Neural progenitor cell (in vitro differentiated cells): ENCODE results near the gene HCAR3. TPM values are rescaled to one million over a fixed set of nuclear protein-coding genes. Genes with fewer than 3 reads are reported as not detected.

Source experiments
- DNase-seq: peaks from one replicate; pipeline ENCODE4 v3.0.0-alpha.2; 2016; ENCODE audit warnings: low spot score
- H2AFZ ChIP-seq: fragments of 200-600 bp; sonication (generic); replicated peaks from 2 replicates; pipeline ENCODE4 v1.6.1; 2016; ENCODE audit warnings: antibody characterized with exemption
- H3F3A ChIP-seq: fragments of 200-600 bp; sonication (generic); 2 replicates; pipeline ENCODE4 v1.6.1; 2016; ENCODE audit warnings: antibody characterized with exemption, low read depth
- H3K27ac ChIP-seq: fragments of 200-600 bp; sonication (generic); 2 replicates; pipeline ENCODE4 v1.5.1; 2016; ENCODE audit warnings: mild to moderate bottlenecking
- H3K27me3 ChIP-seq: fragments of 200-600 bp; sonication (generic); 2 replicates; pipeline ENCODE4 v1.6.1; 2016; ENCODE audit warnings: mild to moderate bottlenecking, moderate library complexity
- H3K36me3 ChIP-seq: fragments of 200-600 bp; sonication (generic); 2 replicates; pipeline ENCODE4 v1.5.1; 2016
- H3K4me1 ChIP-seq: fragments of 200-600 bp; sonication (generic); 2 replicates; pipeline ENCODE4 v1.6.1; 2016; ENCODE audit warnings: mixed run types
- H3K4me2 ChIP-seq: fragments of 200-600 bp; sonication (generic); 2 replicates; pipeline ENCODE4 v1.6.1; 2016
- H3K4me3 ChIP-seq: fragments of 200-600 bp; sonication (generic); 2 replicates; pipeline ENCODE4 v1.5.1; 2016
- H3K79me2 ChIP-seq: fragments of 200-600 bp; sonication (generic); 2 replicates; pipeline ENCODE4 v1.6.1; 2016; ENCODE audit warnings: low read depth
- H3K9ac ChIP-seq: fragments of 200-600 bp; sonication (generic); 2 replicates; pipeline ENCODE4 v1.6.1; 2016
- H3K9me3 ChIP-seq: fragments of 200-600 bp; sonication (generic); 2 replicates; pipeline ENCODE4 v1.5.1; 2016; ENCODE audit warnings: low read depth
- H4K20me1 ChIP-seq: fragments of 200-600 bp; sonication (generic); 2 replicates; pipeline ENCODE4 v1.6.1; 2016; ENCODE audit warnings: low read depth
- H3K27ac Mint-ChIP-seq: 3 replicates; pipeline ENCODE4 v1.8.0; 2021; ENCODE audit warnings: mixed read lengths
- H3K27me3 Mint-ChIP-seq: 2 replicates; pipeline ENCODE4 v1.8.0; 2022; ENCODE audit warnings: low read depth, mild to moderate bottlenecking, inconsistent platforms, moderate library complexity, mixed read lengths; ENCODE audit not compliant: insufficient read depth
- H3K36me3 Mint-ChIP-seq: 3 replicates; pipeline ENCODE4 v1.8.0; 2021; ENCODE audit warnings: mixed read lengths
- H3K4me1 Mint-ChIP-seq: 3 replicates; pipeline ENCODE4 v1.8.0; 2021; ENCODE audit warnings: mixed read lengths
- H3K4me3 Mint-ChIP-seq: 3 replicates; pipeline ENCODE4 v1.8.0; 2021; ENCODE audit warnings: mild to moderate bottlenecking, moderate library complexity, mixed read lengths
- H3K9me3 Mint-ChIP-seq: 3 replicates; pipeline ENCODE4 v1.8.0; 2020; ENCODE audit warnings: mixed read lengths
- CTCF ChIP-seq: fragments of 200-600 bp; sonication (generic); IDR thresholded peaks from 2 replicates; pipeline ENCODE4 v1.5.1; 2017; ENCODE audit warnings: antibody characterized with exemption, mild to moderate bottlenecking
- EZH2 ChIP-seq: fragments of 200-600 bp; sonication (generic); IDR thresholded peaks from 2 replicates; pipeline ENCODE4 v1.6.1; 2017; ENCODE audit warnings: antibody characterized with exemption, mild to moderate bottlenecking, moderate library complexity
- EZH2phosphoT487 ChIP-seq: fragments of 200-600 bp; sonication (generic); IDR thresholded peaks from 2 replicates; pipeline ENCODE4 v1.6.1; 2017; ENCODE audit warnings: antibody characterized with exemption
- total RNA-seq: library from RNA; depleted of rRNA; stranded (reverse); fragments of >200 nt; gene quantifications from 2 replicates; pipeline ENCODE4 v1.2.3, GENCODE V29; 2015; ENCODE audit warnings: low replicate concordance

HCAR3 gene
- total RNA-seq, 1 donor from 2014 or later: not detected

- H3K4me1 ChIP-seq: peaks cover 6% of the 10 kb centered on the region
- H3K27ac Mint-ChIP-seq: no peak within 1 kb of the TSS
- H3K27ac ChIP-seq: no peak within 1 kb of the TSS
- H3K4me3 Mint-ChIP-seq: no peak within 1 kb of the TSS
- no peaks in the 10 kb centered on the region for H3K36me3 Mint-ChIP-seq
- no peaks in the 10 kb centered on the region for H3K36me3 ChIP-seq
- H3K27me3 ChIP-seq: no peaks in the 10 kb centered on the region
- no peak within 1 kb of the TSS for H3K9ac ChIP-seq
- no peaks in the 10 kb centered on the region for H3K79me2 ChIP-seq
- no peaks in the 10 kb centered on the region for H4K20me1 ChIP-seq
- H3K9me3 ChIP-seq: no peaks in the 10 kb centered on the region
- H3K4me1 Mint-ChIP-seq: peaks cover 10% of the 10 kb centered on the region
- no peak within 1 kb of the TSS for H3K4me3 ChIP-seq
- H2AFZ ChIP-seq: peak within 1 kb of the TSS; percentile 79
- peak; percentile 10 for DNase-seq
- H3K27me3 Mint-ChIP-seq: no peaks in the 10 kb centered on the region
- no peaks in the 10 kb centered on the region for H3K9me3 Mint-ChIP-seq
- TF ChIP-seq CTCF (no peak), EZH2 (no peak), EZH2phosphoT487 (no peak)
- no peaks in the 10 kb centered on the region for H3F3A ChIP-seq
- no peak within 1 kb of the TSS for H3K4me2 ChIP-seq
Observed at GRCh38 chr12:122730215-122731014, 13.8 kb upstream of the HCAR3 start, which contains the start of gene HCAR1. Gene HCAR1, minus strand, starts transcription at chr12:122730844. Its CDS starts 505 bp downstream, at chr12:122730339.

- TF ChIP-seq CTCF: no peak
- TF ChIP-seq EZH2: no peak
- no peak for TF ChIP-seq EZH2phosphoT487
- Histone ChIP-seq H3K4me1 (peaks cover 6% of the 10 kb centered on the region), H3K9me3 (no peaks in the 10 kb centered on the region), H3K27ac (no peak overlapping the region), H3K9ac (no peak overlapping the region), H2AFZ (no peak overlapping the region), H3K27me3 (no peaks in the 10 kb centered on the region), H4K20me1 (no peaks in the 10 kb centered on the region), H3F3A (no peaks in the 10 kb centered on the region), H3K4me2 (no peak overlapping the region), H3K36me3 (no peaks in the 10 kb centered on the region), H3K4me3 (no peak overlapping the region), H3K79me2 (no peaks in the 10 kb centered on the region)
- DNase-seq: no peak
- H3K36me3 Mint-ChIP-seq: no peaks in the 10 kb centered on the region
- no peaks in the 10 kb centered on the region for H3K27me3 Mint-ChIP-seq
- H3K4me1 Mint-ChIP-seq: peaks cover 10% of the 10 kb centered on the region
- no peak overlapping the region for H3K27ac Mint-ChIP-seq
- no peak overlapping the region for H3K4me3 Mint-ChIP-seq
- H3K9me3 Mint-ChIP-seq: no peaks in the 10 kb centered on the region
Observed at GRCh38 chr12:122729583-122730214, 13.1 kb upstream of the HCAR3 start.

GRCh38 chr12:122726080-122726558 is 9.5 kb upstream of the HCAR3 start:
- Histone ChIP-seq H4K20me1 (no peaks in the 10 kb centered on the region), H2AFZ (no peak overlapping the region), H3F3A (no peaks in the 10 kb centered on the region), H3K9me3 (no peaks in the 10 kb centered on the region), H3K79me2 (no peaks in the 10 kb centered on the region), H3K4me1 (no peaks in the 10 kb centered on the region), H3K27ac (no peak overlapping the region), H3K9ac (no peak overlapping the region), H3K27me3 (no peaks in the 10 kb centered on the region), H3K4me2 (no peak overlapping the region), H3K36me3 (no peaks in the 10 kb centered on the region), H3K4me3 (no peak overlapping the region)
- no peaks in the 10 kb centered on the region for H3K9me3 Mint-ChIP-seq
- H3K36me3 Mint-ChIP-seq: no peaks in the 10 kb centered on the region
- H3K27me3 Mint-ChIP-seq: no peaks in the 10 kb centered on the region
- H3K27ac Mint-ChIP-seq: no peak overlapping the region
- H3K4me1 Mint-ChIP-seq: peaks cover 6% of the 10 kb centered on the region
- H3K4me3 Mint-ChIP-seq: no peak overlapping the region
- no peak for TF ChIP-seq CTCF
- no peak for TF ChIP-seq EZH2phosphoT487
- no peak for DNase-seq
